Osteocyte (in vitro differentiated cells): ENCODE data around the gene CALML4. TPM values are rescaled to one million over a fixed set of nuclear protein-coding genes. Genes with fewer than 3 reads are reported as not detected.

Experiments used
- DNase-seq: peaks from one replicate; pipeline ENCODE4 v3.0.0; 2021; ENCODE audit warnings: mixed read lengths; ENCODE audit not compliant: unreplicated experiment; ENCODE audit errors: extremely low spot score
- H3K27ac Mint-ChIP-seq: one replicate; pipeline ENCODE4 v1.8.0; 2021; ENCODE audit warnings: mild to moderate bottlenecking, mixed read lengths; ENCODE audit not compliant: unreplicated experiment
- H3K27me3 Mint-ChIP-seq: one replicate; pipeline ENCODE4 v1.8.0; 2021; ENCODE audit warnings: mixed read lengths; ENCODE audit not compliant: unreplicated experiment
- H3K36me3 Mint-ChIP-seq: one replicate; pipeline ENCODE4 v1.8.0; 2021; ENCODE audit warnings: mixed read lengths; ENCODE audit not compliant: unreplicated experiment
- H3K4me1 Mint-ChIP-seq: one replicate; pipeline ENCODE4 v1.8.0; 2021; ENCODE audit warnings: mixed read lengths; ENCODE audit not compliant: unreplicated experiment
- H3K4me3 Mint-ChIP-seq: one replicate; pipeline ENCODE4 v1.8.0; 2021; ENCODE audit warnings: mild to moderate bottlenecking, moderate library complexity, mixed read lengths; ENCODE audit not compliant: unreplicated experiment
- H3K9me3 Mint-ChIP-seq: one replicate; pipeline ENCODE4 v1.8.0; 2021; ENCODE audit warnings: mixed read lengths; ENCODE audit not compliant: unreplicated experiment
- CTCF ChIP-seq: fragments of 200-600 bp; sonication (generic); IDR thresholded peaks from 2 replicates; pipeline ENCODE4 v1.5.0; 2021; ENCODE audit warnings: antibody characterized with exemption, mild to moderate bottlenecking, moderate library complexity
- total RNA-seq: library from RNA; stranded (reverse); gene quantifications from 2 replicates; pipeline ENCODE4 v1.2.1, GENCODE V29; 2021

CALML4 gene
- total RNA-seq, 1 donor from 2014 or later = 2.0 TPM

DNA sequence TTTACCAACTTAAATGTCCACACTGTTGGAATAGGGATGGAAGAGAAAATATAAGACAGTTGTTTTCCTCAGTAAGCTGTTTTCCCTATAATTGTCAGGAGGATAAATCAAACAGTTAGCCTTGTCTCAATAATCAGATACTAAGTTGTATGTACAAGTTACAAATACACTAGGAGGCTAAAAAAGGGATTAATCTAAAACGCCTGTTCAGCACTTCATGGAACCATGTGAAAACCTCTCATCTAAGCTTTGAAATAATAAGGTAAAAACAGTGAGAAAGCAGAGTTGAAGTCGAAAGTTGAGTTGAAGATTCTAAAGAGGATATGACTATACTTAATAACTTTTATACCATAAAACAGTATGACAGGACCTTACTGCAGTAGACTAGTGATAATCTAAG lies 62.0 kb downstream of the CALML4 start:
- no peak for TF ChIP-seq CTCF
- H3K4me1 Mint-ChIP-seq = peaks cover 7% of the 10 kb centered on the region
- no peak overlapping the region for H3K4me3 Mint-ChIP-seq
- H3K27me3 Mint-ChIP-seq = no peaks in the 10 kb centered on the region
- H3K27ac Mint-ChIP-seq = no peak overlapping the region
- no peaks in the 10 kb centered on the region for H3K9me3 Mint-ChIP-seq
- peaks cover 32% of the 10 kb centered on the region for H3K36me3 Mint-ChIP-seq
- DNase-seq = no peak

Other genes starting within 250 kb of the CALML4 start
- gene PIAS1, start 151.0 kb downstream of the CALML4 start, total RNA-seq = 38.0 and 40.6 TPM in 2 replicates
- gene CLN6, start 24.4 kb upstream of the CALML4 start, total RNA-seq = 18.7 and 20.5 TPM in 2 replicates
- 71.1 and 71.5 TPM in 2 replicates for gene FEM1B, start 72.4 kb upstream of the CALML4 start, total RNA-seq
- gene ITGA11, start 226.8 kb upstream of the CALML4 start, total RNA-seq = 1,149 and 1,161 TPM in 2 replicates